Measurements from ENCODE around the gene IL9R.
A peak's percentile ranks its signal among the peaks of the same experiment; 100 is the strongest.
"Not testable (repeated sequence)": the region's sequence is repeated elsewhere in the genome, so short reads cannot be mapped to it uniquely, and the experiment has no call there.

The IL9R gene

DNA sequence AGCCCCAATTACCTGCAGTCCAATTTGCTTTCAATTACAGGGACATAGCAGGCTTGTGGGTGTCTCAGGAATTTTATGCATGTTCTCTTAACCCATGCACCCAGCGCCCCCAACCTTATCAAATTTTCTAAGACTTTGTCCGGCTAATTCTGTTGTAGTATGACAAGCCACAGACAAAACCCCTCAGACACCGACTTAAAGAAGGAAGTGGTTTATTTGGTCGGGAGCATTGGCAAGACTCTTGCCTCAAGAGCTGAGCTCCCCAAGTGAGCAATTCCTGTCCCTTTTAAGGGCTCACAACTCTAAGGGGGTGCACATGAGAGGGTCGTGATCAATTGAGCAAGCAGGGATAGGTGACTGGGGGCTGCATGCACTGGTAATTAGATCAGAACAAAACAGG lies 28.7 kb upstream of the IL9R start:
- Mint-ChIP-seq H3K4me1 (peaks cover 14% of the 10 kb centered on the region), H3K9me3 (peaks cover 18% of the 10 kb centered on the region), H3K27me3 (peaks cover 42% of the 10 kb centered on the region), H3K4me3 (no peak overlapping the region), H3K36me3 (ENCODE audit: insufficient read depth) (no peaks in the 10 kb centered on the region), H3K27ac (ENCODE audit: low read depth) (no peak overlapping the region)
- no peak for DNase-seq (ENCODE audit: low spot score in 2 of 2)
- ATAC-seq (replicated peaks; ENCODE audit: extremely low read depth, poor library complexity, severe bottlenecking) = no peak

DNA sequence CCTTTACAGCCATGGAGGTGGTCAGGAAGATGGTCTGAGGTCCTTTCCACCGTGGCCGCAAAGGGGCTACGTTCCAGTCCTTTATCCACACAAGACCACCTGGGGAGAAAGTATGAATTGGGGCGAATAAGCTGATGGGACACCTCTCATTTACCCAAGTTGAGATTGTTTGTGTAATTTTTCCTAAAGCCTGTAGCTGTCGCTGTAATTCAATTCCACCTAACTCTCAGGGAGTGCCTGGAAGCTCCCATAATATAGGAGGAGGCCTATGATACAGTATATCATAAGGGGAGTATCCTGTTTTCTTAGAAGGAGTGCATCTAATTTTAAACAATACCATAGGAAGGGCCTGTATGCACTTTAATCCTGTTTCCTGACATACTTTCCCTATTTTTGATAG lies 25.8 kb upstream of the IL9R start:
- H3K27ac Mint-ChIP-seq (ENCODE audit: low read depth); H3K36me3 Mint-ChIP-seq (ENCODE audit: insufficient read depth); ATAC-seq (replicated peaks; ENCODE audit: extremely low read depth, poor library complexity, severe bottlenecking); DNase-seq (ENCODE audit: low spot score in 2 of 2); H3K4me3 Mint-ChIP-seq: not testable (repeated sequence)
- H3K27me3 Mint-ChIP-seq = peaks cover 54% of the 10 kb centered on the region
- H3K9me3 Mint-ChIP-seq = peaks cover 18% of the 10 kb centered on the region
- peaks cover 13% of the 10 kb centered on the region for H3K4me1 Mint-ChIP-seq

DNA sequence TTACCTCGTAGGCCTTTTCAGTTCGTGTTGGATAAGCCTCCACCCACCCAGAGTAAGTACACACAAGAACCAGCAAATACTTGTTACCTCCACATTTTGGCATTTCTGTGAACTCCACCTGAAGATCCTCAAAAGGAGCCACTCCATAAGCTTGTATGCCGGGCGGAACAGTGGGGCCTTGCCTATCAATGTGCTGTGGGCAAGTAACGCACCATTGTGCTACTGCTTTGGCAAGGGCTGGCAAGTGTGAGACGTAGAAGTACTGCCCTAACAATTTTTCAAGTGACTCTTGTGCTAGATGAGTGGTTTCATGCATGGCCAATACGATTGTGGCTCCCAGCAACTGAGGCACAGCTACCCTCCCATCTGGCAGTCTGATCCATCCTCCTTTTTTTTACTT lies 25.3 kb upstream of the IL9R start:
- H3K27ac Mint-ChIP-seq (ENCODE audit: low read depth); DNase-seq (ENCODE audit: low spot score in 2 of 2); H3K4me1 Mint-ChIP-seq; ATAC-seq (replicated peaks; ENCODE audit: extremely low read depth, poor library complexity, severe bottlenecking); H3K36me3 Mint-ChIP-seq (ENCODE audit: insufficient read depth); H3K4me3 Mint-ChIP-seq: not testable (repeated sequence)
- H3K9me3 Mint-ChIP-seq = peaks cover 18% of the 10 kb centered on the region
- peaks cover 57% of the 10 kb centered on the region for H3K27me3 Mint-ChIP-seq

DNA sequence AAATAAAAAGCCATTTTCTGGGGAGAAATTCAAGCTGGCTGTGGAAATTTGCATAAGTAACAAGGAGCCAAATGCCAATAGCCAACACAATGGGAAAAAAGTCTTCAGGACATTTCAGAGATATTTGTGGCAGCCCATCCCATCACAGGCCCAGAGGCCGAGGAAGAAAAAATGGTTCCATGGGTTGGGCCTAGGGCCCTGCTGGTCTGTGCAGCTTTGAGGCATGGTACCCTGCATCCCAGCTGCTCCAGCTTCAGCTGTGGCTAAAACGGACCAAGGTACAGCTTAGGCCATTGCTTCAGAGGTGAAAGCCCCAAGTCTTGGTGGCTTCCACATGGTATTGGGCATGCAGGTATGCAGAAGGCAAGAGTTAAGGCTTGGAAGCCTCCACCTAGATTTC lies 14.2 kb upstream of the IL9R start:
- Mint-ChIP-seq H3K9me3 (peaks cover 7% of the 10 kb centered on the region), H3K27ac (ENCODE audit: low read depth) (no peak overlapping the region), H3K27me3 (no peaks in the 10 kb centered on the region), H3K4me1 (no peaks in the 10 kb centered on the region), H3K36me3 (ENCODE audit: insufficient read depth) (no peaks in the 10 kb centered on the region), H3K4me3 (no peak overlapping the region)
- no peak for DNase-seq (ENCODE audit: low spot score in 2 of 2)
- no peak for ATAC-seq (replicated peaks; ENCODE audit: extremely low read depth, poor library complexity, severe bottlenecking)

DNA sequence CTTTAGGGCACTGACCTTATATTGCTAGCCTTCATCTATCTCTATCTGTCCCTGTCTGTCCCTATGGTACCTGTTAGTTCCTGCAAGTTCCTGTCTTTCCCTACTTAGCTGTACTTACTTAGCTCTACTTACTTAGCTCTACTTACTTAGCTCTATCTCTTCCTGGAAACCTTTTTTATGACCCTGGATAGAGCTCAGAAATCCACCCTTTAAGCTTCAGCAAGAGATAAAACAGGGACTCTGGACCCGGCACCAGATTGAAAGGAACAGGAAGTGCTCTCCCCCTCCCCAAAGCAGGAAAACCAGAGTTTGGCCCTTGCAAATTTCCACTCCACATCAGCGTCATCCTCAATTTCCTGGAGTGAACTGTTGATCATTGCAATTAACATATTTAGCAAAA lies 12.3 kb upstream of the IL9R start:
- Mint-ChIP-seq H3K9me3 (peaks cover 7% of the 10 kb centered on the region), H3K27me3 (no peaks in the 10 kb centered on the region), H3K4me3 (no peak overlapping the region), H3K36me3 (ENCODE audit: insufficient read depth) (no peaks in the 10 kb centered on the region), H3K27ac (ENCODE audit: low read depth) (no peak overlapping the region), H3K4me1 (no peaks in the 10 kb centered on the region)
- ATAC-seq (replicated peaks; ENCODE audit: extremely low read depth, poor library complexity, severe bottlenecking) (no peak), DNase-seq (ENCODE audit: low spot score in 2 of 2) (no peak)

DNA sequence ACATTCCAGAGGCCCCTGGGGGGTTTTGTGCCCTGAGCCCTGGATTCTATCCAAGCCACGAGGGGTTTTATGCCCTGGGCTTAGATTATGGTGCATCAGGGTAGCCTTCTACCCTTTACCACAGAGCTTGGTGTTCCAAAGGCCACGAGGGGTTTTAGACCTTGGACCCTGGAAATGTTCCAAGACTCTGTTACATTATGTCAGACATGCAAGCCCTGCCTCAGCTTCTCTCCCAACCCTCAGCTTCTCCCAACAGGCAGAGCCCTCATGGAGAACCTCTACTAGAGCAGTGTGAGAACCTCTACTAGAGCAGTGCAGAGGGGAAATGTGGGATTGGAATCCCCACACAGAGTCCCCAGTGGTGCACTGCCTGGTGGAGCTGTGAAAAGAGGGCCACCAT lies 10.5 kb upstream of the IL9R start:
- not testable (repeated sequence) for H3K36me3 Mint-ChIP-seq (ENCODE audit: insufficient read depth); H3K4me1 Mint-ChIP-seq; H3K27ac Mint-ChIP-seq (ENCODE audit: low read depth); ATAC-seq (replicated peaks; ENCODE audit: extremely low read depth, poor library complexity, severe bottlenecking); H3K9me3 Mint-ChIP-seq; H3K4me3 Mint-ChIP-seq; H3K27me3 Mint-ChIP-seq; DNase-seq (ENCODE audit: low spot score in 2 of 2)

DNA sequence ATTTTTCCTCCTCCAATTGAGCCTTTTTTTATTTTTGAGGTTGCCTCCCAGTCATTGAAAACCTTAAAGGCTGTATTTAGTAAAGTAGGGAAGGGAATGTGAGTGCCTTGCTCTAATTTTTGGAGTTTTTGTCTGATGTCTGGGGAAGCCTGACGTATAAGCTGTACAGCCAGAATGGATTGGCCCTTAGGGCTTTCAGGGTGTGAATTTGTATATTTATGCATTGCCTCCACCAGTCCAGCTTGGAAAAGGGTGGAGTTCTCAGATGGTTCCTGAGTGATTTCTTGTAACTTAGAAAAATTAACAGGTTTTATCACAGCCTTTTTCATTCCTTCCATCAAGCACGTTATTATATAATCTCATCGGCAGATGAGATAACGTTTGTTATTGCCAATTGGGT lies 8.6 kb upstream of the IL9R start:
- no peaks in the 10 kb centered on the region for H3K27me3 Mint-ChIP-seq
- H3K36me3 Mint-ChIP-seq (ENCODE audit: insufficient read depth) = no peaks in the 10 kb centered on the region
- H3K27ac Mint-ChIP-seq (ENCODE audit: low read depth) = no peak overlapping the region
- H3K4me1 Mint-ChIP-seq = no peaks in the 10 kb centered on the region
- no peak overlapping the region for H3K4me3 Mint-ChIP-seq
- H3K9me3 Mint-ChIP-seq = no peaks in the 10 kb centered on the region
- ATAC-seq (replicated peaks; ENCODE audit: extremely low read depth, poor library complexity, severe bottlenecking) = no peak
- no peak for DNase-seq (ENCODE audit: low spot score in 2 of 2)

DNA sequence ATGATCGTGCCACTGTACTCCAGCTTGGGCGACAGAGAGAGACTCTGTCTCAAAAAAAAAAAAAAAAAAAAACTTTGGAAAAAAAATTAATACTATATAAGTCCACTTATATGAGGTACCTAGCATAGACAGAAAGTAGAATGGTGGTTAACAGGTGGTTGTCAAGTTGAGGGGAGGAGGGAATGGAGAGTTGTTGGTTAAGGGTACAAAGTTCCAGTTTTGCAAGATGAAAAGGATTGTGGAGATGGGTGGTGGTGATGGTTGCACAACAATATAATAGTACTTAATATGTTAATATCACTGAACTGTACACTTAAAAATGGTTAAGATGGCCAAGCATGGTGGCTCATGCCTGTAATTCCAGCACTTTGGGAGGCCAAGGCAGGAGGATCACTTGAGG lies 4.1 kb upstream of the IL9R start:
- DNase-seq (ENCODE audit: low spot score in 2 of 2) (no peak), ATAC-seq (replicated peaks; ENCODE audit: extremely low read depth, poor library complexity, severe bottlenecking) (no peak)
- Mint-ChIP-seq H3K4me1 (peaks cover 14% of the 10 kb centered on the region), H3K36me3 (ENCODE audit: insufficient read depth) (peaks cover 2% of the 10 kb centered on the region), H3K27me3 (no peaks in the 10 kb centered on the region), H3K9me3 (no peaks in the 10 kb centered on the region), H3K27ac (ENCODE audit: low read depth) (no peak overlapping the region), H3K4me3 (no peak overlapping the region)

DNA sequence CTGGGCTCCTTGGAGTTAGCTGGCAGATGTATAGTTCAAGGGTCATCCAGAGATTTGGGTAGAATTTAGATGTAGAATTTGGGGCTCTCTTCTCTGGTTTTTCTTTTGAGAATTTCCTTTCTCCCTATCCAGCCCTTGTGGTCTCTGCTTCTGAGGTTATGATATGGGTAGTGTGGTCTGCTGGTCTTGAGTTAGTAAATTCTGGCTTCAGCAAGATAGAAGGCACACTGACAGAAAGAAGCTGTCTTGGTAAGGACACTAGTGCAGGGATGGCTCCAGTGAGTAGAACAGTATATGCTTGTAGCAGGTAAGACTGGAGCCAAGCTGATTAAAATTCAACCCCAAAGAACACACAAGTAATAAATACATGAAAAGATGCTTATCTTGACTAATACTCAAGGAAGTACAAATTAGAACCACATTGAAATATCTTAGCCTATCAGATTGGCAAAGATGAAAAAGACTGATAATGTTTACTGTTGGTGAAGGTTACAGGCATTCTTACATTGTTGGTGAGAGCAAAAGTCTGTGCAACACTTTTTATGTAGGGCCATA lies 2.1 kb upstream of the IL9R start:
- Mint-ChIP-seq H3K27me3 (no peaks in the 10 kb centered on the region), H3K9me3 (no peaks in the 10 kb centered on the region), H3K27ac (ENCODE audit: low read depth) (no peak overlapping the region), H3K4me1 (peaks cover 19% of the 10 kb centered on the region), H3K36me3 (ENCODE audit: insufficient read depth) (peaks cover 2% of the 10 kb centered on the region), H3K4me3 (no peak overlapping the region)
- DNase-seq (ENCODE audit: low spot score in 2 of 2) = no peak
- ATAC-seq (replicated peaks; ENCODE audit: extremely low read depth, poor library complexity, severe bottlenecking) = no peak

DNA sequence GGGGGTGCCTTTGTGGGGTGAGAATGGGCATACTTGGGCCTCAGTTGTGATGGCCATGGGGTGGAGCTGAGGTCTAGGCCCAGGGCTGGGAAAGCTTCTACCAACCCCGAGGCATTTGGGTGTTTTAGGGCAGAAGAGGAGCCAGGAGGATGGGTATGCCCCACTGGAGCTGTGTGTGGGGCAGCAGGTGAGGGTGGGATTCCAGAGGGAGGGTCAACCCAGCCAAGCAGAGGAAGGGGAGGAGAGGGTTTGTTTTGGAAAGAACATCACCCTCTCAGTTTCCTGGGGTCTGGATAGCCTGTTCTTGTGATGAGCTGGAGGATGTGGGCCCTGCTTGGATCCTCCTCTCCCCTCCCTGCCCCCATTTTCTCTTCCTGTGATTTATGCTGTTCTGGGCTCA lies 620 bp downstream of the IL9R start:
- H3K4me3 Mint-ChIP-seq = peak overlapping the region; percentile 28
- H3K27me3 Mint-ChIP-seq = no peaks in the 10 kb centered on the region
- H3K4me1 Mint-ChIP-seq = peaks cover 32% of the 10 kb centered on the region
- DNase-seq (ENCODE audit: low spot score in 2 of 2) = no peak
- H3K36me3 Mint-ChIP-seq (ENCODE audit: insufficient read depth) = peaks cover 2% of the 10 kb centered on the region
- H3K9me3 Mint-ChIP-seq = no peaks in the 10 kb centered on the region
- ATAC-seq (replicated peaks; ENCODE audit: extremely low read depth, poor library complexity, severe bottlenecking) = no peak
- H3K27ac Mint-ChIP-seq (ENCODE audit: low read depth) = peak overlapping the region; percentile 33

DNA sequence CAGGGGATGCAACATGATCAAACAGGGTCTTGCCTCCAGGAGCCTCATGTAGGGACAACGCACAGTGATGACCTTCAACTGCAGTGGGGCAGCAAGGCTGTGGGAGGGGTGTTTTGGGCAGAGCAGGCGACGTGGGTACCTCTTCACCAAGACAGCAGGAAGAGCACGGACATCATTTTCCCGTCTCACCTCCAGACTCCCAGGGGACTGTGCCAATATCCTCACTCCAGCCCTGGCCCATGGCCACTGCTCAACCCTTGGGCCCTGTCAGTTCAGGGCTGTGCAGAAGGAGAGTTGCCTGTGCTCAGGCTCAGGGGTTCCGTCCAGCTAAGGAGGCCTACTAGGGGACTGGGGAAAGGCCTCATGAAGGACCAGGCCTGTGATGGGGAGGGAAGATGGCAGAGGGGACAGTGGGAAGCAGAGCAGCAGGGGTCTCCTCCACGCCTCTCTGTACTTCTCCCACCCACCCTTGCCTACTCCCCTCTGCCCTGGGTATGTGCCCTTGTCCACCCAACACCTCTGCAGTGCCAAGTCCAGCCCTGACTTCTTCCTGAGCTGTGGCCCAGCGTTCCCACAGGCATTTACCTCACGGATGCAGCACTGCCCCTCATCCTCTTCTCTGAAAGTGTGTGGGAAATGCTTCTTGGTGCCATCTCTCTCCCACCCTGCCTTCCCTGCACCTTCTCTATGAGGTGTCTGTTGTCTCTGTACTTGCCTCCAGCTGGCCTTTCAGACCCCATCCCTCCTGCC lies 1.4 kb downstream of the IL9R start:
- H3K27ac Mint-ChIP-seq (ENCODE audit: low read depth) = peak overlapping the region; percentile 33
- no peak overlapping the region for H3K4me3 Mint-ChIP-seq
- H3K4me1 Mint-ChIP-seq = peaks cover 40% of the 10 kb centered on the region

DNA sequence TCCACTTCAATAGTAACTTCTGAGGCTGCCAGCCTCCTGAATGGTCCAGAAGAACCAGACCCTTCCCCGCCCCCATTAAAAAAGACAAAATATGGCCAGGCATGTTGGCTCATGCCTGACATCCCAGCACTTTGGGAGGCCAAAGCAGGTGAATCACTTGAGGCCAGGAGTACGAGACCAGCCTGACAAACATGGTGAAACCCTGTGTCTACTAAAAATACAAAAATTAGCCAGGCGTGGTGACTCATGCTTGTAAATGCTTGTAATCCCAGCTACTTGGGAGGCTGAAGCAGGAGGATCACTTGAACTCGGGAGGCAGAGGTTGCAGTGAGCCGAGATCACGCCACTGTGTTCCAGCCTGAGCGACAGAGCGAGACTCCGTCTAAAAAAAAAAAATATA lies 2.3 kb downstream of the IL9R start:
- not testable (repeated sequence) for H3K27me3 Mint-ChIP-seq; DNase-seq (ENCODE audit: low spot score in 2 of 2); H3K36me3 Mint-ChIP-seq (ENCODE audit: insufficient read depth); ATAC-seq (replicated peaks; ENCODE audit: extremely low read depth, poor library complexity, severe bottlenecking); H3K9me3 Mint-ChIP-seq; H3K4me3 Mint-ChIP-seq
- H3K4me1 Mint-ChIP-seq = peaks cover 41% of the 10 kb centered on the region
- peak overlapping the region; percentile 33 for H3K27ac Mint-ChIP-seq (ENCODE audit: low read depth)

More for the DNA sequence above, 1.4 kb downstream of the IL9R start:
- peaks cover 2% of the 10 kb centered on the region for H3K36me3 Mint-ChIP-seq (ENCODE audit: insufficient read depth)
- H3K9me3 Mint-ChIP-seq = no peaks in the 10 kb centered on the region
- no peaks in the 10 kb centered on the region for H3K27me3 Mint-ChIP-seq
- ATAC-seq (replicated peaks; ENCODE audit: extremely low read depth, poor library complexity, severe bottlenecking) (no peak), DNase-seq (ENCODE audit: low spot score in 2 of 2) (no peak)

DNA sequence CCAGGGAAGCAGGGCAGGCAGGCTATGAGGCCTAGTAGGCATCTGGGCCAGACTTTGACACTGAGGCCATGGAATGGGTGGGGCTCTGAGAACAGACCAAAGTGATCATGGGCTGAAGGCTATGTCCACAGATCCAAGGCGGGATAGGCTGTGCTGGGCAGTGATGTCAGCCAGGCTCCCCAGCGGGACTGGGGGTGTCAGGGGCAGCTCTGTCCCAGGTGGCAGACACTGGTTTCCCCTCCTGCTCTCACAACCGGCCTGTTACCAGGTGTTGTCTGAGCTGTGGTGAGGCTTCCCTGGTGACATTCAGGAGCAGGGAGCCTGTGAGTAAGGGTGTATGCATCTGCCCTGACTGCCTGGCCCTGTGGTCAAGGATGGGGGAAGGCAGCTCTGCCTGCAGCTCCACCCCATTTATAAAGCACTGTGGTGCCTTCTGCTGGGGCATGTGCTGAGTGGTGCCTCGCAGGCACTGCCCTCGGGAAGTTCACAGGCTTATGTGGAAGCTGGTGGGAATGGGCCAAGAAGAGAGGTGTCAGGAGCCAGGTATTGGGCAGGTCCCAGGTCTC lies 2.9 kb downstream of the IL9R start:
- Mint-ChIP-seq H3K4me3 (no peak overlapping the region), H3K4me1 (peaks cover 41% of the 10 kb centered on the region), H3K27ac (ENCODE audit: low read depth) (peak overlapping the region; percentile 8), H3K27me3 (no peaks in the 10 kb centered on the region), H3K36me3 (ENCODE audit: insufficient read depth) (peaks cover 2% of the 10 kb centered on the region), H3K9me3 (no peaks in the 10 kb centered on the region)
- DNase-seq (ENCODE audit: low spot score in 2 of 2) = no peak
- ATAC-seq (replicated peaks; ENCODE audit: extremely low read depth, poor library complexity, severe bottlenecking) = peak; percentile 12

All from central memory CD8-positive, alpha-beta T cell (primary cell).